Activated CD8-positive, alpha-beta memory T cell treated with anti-CD3 and anti-CD28 coated beads for 1 hour (primary cell): ENCODE data around the gene ZNF358.

Experiments used
- DNase-seq, 2 donors: peaks; one replicate each; pipeline ENCODE4 v3.0.0-alpha.2; 2020; ENCODE audit warnings: low read depth in 1 of 2; ENCODE audit errors: extremely low read depth in 1 of 2

Gene ZNF358

DNA sequence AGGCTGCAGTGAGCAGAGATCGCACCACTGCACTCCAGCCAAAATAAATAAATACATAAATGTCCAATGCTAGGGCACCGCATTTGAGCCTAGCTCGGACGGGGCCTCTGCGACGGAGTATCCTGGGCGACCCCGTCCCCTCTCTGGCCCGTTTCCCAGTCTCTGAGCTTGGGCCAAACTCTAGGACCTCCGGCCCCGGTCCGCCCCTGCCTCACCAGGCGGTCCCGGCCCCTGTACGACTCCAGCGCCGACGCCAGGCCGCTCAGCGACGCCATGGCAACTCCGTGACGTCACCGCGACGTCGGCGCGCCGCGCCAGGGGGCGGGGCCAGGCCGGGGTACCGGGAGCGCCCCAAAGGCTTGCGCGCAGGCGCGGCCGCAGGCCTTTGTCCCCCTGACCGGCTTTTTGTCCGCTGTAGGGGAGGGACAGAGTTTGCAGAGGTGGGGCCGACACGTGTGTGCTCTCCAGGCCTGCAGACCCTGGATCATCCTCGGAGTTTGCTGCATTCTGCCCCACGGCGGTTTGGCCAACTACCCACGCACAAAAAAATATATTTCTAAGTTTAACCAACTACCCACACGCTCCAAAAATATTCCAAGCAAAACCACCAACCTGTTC, 27.1 kb upstream of the ZNF358 start, which contains the start of gene PEX11G:
PEX11G (minus strand) TSS at position 300 of the 618 bp plus-strand sequence; CDS start at position 275, 25 bp downstream.
- peak; percentile 63 to 87 for DNase-seq

DNA sequence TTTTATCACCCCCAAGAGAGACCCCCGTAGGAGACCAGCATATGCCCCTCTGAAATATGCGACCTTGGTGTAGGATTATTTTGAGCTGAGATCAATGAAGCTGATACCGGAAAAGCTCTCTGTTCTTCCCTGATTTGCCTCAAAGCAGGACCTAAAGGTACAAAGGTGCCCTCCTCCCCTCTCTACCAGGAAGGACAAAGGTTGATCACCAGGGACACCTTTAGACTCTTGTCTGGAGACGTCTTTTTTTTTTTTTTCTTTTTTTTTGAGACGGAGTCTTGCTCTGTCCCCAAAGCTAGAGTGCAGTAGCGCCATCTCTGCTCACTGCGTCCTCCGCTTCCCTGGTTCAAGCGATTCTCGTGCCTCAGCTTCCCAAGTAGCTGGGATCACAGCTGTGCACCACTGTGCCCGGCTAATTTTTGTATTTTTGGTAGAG, 26.3 kb upstream of the ZNF358 start:
- DNase-seq: no peak

GRCh38 chr19:7492142-7492541, 23.8 kb upstream of the ZNF358 start:
- no peak for DNase-seq

GRCh38 chr19:7492558-7492957, 23.3 kb upstream of the ZNF358 start:
- no peak for DNase-seq

GRCh38 chr19:7494416-7495098, 21.3 kb upstream of the ZNF358 start:
- DNase-seq: no peak

DNA sequence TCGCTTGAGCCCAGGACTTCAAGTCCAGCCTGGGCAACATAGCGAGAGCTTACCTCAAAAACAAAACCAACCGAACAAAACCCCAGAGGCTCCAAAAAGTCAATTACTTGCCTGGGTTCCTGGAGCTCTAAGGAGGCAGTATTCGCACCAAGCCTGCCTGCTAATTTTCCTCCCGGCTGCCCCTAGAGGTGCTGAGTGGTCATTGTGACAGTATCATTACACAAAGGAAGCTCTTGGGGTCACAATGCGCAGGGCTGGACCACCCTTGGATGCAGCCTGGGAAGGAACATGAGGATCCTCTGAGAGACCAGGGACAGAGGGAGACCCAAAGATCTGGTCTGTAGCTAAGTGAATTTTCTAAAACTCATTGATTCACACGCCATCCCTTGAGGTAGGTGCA, 18.6 kb upstream of the ZNF358 start:
- no peak for DNase-seq

DNA sequence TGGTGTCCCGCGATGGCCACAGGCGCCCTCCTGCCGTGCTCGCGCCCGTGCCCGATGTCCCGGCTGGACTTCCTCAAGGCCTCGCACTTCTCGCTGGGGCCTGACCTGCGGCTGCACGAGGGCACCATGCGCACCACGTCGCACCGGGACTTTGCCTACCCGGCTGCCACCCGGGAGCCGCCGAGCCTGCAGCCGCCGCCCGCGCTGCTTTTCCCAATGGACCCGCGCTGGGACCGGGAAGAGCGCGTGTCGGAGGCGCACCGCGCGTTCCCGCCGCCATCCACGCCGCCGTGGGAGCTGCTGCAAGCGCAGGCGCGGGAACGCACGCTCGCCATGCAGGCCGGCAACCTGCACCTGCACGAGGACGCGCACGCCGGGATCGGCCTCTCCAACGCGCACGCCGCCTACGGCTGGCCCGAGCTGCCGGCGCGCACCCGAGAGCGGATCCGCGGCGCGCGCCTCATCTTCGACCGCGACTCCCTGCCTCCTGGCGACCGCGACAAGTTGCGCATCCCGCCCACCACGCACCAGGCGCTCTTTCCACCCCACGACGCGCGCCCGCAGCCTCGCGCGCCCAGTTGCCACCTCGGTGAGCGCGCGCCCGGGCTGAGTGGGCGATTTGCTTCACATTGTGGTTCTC, 15.0 kb upstream of the ZNF358 start:
- DNase-seq: no peak

GRCh38 chr19:7502552-7502951, 13.4 kb upstream of the ZNF358 start:
- DNase-seq: no peak

DNA sequence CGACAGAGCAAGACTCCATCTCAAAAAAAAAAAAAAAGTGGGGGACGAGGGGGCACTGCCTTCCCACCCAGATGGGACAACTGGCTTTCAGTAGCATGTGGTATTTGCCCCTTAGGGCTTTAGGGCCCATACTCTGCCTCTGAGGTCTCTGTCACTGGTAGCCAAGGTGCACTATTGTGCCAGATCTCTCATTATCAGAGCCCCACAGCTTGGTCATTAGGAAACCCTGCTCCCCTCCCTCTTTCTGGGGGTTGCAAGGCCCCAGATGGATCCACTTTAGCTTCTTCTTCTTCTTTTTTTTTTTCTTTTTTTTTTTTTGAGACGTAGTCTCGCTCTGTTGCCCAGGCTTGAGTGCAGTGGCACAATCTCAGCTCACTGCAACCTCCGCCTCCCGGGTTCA, 11.2 kb upstream of the ZNF358 start:
- DNase-seq: no peak

GRCh38 chr19:7505288-7505681, 10.6 kb upstream of the ZNF358 start:
- no peak for DNase-seq

DNA sequence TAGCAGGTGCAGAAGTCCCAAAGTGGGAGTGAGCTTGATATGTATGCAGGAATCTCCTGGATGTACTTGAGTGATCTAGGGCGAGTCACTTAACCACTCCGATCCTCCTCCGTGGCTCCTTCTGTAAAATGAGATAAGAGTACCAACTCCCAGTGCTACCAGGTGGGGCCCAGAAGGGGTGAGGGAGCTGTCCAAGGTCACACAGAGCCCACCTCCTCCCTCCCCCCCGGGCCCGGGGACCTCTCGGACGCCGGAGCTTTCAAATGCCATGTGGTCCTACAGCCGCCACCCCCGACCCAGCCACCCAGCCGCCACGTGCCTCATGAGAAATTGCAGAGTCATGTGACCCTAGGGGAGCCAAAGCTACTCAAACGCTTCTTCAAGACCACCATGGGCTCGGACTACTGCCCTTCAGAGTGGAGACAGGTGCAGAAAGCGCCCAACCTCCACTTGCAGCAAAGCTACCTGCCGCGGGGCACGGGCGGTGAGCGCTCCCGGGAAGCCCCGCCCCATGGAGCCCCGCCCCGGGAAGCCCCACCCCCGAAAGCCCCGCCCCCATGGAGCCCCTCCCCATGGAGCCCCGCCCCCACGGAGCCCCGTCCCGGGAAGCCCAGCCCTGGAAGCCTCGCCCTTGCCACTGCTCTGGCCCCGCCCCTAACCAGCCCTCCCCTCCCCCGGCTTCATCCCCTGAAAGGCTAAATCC, 10.1 kb upstream of the ZNF358 start:
- DNase-seq: no peak

GRCh38 chr19:7506385-7507328, 9.2 kb upstream of the ZNF358 start:
- no peak for DNase-seq

- DNase-seq: no peak
These were observed 8.0 kb upstream of the ZNF358 start for GRCh38 chr19:7507884-7508283.

DNA sequence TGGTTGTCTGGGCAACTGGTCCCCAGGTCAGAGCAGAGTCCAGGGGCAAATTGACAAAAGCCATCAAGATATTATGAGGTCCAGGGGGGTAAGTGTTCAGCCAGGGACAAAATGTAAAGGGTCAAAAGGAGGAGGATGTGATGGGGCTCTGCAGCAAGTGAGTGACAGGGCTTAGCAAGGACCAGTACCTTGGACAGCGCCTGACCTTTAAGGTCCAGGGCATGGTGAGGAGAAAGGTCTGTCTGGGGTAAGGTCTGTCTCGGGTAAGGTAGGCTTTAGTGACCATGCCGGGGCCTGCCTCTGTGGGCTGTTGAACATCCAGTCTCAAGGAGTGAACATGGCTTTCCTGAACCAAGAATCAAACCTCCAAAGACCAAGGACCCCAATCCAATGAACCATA, 6.3 kb upstream of the ZNF358 start:
- DNase-seq: no peak

- DNase-seq: no peak
These were observed 3.5 kb upstream of the ZNF358 start for GRCh38 chr19:7512400-7512851.

GRCh38 chr19:7513809-7514642, 1.9 kb upstream of the ZNF358 start:
- DNase-seq: no peak

DNA sequence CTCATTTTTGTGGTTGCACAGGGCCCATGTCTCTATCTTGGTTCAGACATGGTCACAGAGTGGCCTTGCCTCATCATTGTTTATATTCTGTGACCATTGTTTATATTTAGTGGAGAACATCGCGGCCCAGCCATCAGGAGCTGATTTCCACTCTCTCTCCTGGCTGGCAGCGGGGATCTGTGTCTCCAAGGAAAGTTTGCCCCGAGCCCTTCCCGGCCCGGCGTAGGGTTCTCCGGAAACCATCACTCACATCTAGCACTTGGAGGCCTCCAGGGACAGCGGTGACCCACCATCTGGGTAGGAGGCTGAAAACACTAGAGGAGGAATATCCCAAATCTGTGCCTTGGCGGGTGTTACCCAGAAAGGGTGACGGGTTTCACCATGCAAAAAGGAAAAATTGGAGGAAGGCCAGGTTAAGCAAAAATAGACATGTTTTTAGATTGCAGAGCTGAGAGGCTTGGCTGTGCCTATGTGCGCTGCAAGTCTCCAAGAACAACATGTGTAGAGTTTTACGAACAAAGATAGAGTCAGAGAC, 726 bp upstream of the ZNF358 start:
- DNase-seq: no peak

DNA sequence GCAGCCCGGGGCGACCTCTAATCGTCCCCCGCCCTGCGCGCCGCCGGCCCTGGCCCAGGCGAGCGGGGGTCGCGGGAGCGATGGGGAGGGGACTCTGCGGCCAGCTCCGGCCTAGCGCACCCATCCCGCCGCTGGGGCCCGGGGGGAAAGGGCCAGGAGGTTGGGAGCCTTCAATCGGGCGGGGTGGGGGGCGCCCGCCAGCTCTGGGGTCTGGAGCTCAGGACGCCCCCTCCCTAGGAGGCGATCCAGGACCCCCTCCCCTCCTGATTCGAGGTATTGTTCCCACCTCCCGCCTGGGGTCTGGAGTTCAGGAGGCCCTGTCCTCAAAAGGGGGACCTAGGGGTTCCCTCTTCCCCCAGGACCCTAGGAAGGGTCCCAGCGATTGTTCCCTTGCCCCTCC, 430 bp downstream of the ZNF358 start:
- no peak for DNase-seq

DNA sequence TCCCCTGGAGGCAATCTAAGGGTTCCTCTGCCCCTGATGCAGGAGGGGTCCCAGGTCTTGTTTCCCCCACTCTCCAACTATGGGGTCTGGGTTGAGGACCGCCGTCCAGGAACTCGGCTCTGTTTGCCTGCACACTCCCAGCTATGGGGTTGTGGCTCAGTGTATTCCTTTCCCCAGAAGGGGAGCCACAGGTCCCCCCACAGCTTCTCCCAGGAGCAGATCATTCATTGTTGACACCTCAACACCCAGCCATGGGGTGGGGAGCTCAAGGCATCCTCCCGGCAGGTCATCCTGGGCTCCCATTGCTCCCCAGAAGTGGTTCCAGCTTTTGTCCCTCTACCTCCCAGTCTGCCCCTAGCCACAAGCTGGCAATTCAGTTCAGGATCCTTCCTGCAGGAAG, 975 bp downstream of the ZNF358 start:
- DNase-seq: no peak
